Measurements from ENCODE around the gene SAP30. TPM values are rescaled to one million over a fixed set of nuclear protein-coding genes. Genes with fewer than 3 reads are reported as not detected.

SAP30 gene
- total RNA-seq, 1 experiment from 2014 or later: 20.0 TPM

GRCh38 chr4:173367285-173367684 lies 3.5 kb upstream of the SAP30 start:
- no peak for DNase-seq (ENCODE audit: low spot score)
- Mint-ChIP-seq H3K27ac (no peak overlapping the region), H3K4me3 (no peak overlapping the region), H3K9me3 (no peaks in the 10 kb centered on the region), H3K27me3 (ENCODE audit: low read depth) (peaks cover 2% of the 10 kb centered on the region; the same call in 1 of the 2 replicates), H3K4me1 (peaks cover 15% of the 10 kb centered on the region), H3K36me3 (no peaks in the 10 kb centered on the region)
- TF ChIP-seq ZNF232 (CRISPR knock-in tag; IDR thresholded peaks at IDR 0.05) (no peak), MXD4 (CRISPR knock-in tag; IDR thresholded peaks at IDR 0.05; ENCODE audit: borderline replicate concordance) (no peak), ZNF425 (CRISPR knock-in tag; conservative IDR thresholded peaks at IDR 0.05) (no peak)
- TF ChIP-seq, protein P1, sequence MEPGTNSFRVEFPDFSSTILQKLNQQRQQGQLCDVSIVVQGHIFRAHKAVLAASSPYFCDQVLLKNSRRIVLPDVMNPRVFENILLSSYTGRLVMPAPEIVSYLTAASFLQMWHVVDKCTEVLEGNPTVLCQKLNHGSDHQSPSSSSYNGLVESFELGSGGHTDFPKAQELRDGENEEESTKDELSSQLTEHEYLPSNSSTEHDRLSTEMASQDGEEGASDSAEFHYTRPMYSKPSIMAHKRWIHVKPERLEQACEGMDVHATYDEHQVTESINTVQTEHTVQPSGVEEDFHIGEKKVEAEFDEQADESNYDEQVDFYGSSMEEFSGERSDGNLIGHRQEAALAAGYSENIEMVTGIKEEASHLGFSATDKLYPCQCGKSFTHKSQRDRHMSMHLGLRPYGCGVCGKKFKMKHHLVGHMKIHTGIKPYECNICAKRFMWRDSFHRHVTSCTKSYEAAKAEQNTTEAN (CRISPR knock-in tag; IDR thresholded peaks at IDR 0.05): no peak
- ATAC-seq: no peak
- CTCF ChIA-PET: interaction anchor here (0.8 kb wide), 1 partner anchor 65 kb away, joined by 4 read pairs; no protein-coding TSS in a partner anchor
- POLR2A ChIA-PET: interaction anchor here (0.6 to 1.8 kb wide), 3 partner anchors 10 to 87 kb away, joined by 3 to 5 read pairs (median 3); partner anchors contain the start of gene HMGB2

- no peak for ATAC-seq
- no peak overlapping the region for H3K4me3 Mint-ChIP-seq
- ChIA-PET CTCF (interaction anchor here (0.8 kb wide), 1 partner anchor 66 kb away, joined by 4 read pairs; no protein-coding TSS in a partner anchor), POLR2A (interaction anchor here (0.9 to 1.8 kb wide), 2 partner anchors 11 to 33 kb away, joined by 3 to 5 read pairs; partner anchors contain the start of gene HMGB2)
- H3K36me3 Mint-ChIP-seq: no peaks in the 10 kb centered on the region
- peaks cover 20% of the 10 kb centered on the region for H3K4me1 Mint-ChIP-seq
- no peak overlapping the region for H3K27ac Mint-ChIP-seq
- no peaks in the 10 kb centered on the region for H3K9me3 Mint-ChIP-seq
- peaks cover 7% of the 10 kb centered on the region for H3K27me3 Mint-ChIP-seq (ENCODE audit: low read depth)
- DNase-seq (ENCODE audit: low spot score): no peak
- TF ChIP-seq CREB1 (CRISPR knock-in tag; IDR thresholded peaks at IDR 0.05) (no peak), PRRX2 (CRISPR knock-in tag; IDR thresholded peaks at IDR 0.05) (no peak)
- TF ChIP-seq, protein P2, sequence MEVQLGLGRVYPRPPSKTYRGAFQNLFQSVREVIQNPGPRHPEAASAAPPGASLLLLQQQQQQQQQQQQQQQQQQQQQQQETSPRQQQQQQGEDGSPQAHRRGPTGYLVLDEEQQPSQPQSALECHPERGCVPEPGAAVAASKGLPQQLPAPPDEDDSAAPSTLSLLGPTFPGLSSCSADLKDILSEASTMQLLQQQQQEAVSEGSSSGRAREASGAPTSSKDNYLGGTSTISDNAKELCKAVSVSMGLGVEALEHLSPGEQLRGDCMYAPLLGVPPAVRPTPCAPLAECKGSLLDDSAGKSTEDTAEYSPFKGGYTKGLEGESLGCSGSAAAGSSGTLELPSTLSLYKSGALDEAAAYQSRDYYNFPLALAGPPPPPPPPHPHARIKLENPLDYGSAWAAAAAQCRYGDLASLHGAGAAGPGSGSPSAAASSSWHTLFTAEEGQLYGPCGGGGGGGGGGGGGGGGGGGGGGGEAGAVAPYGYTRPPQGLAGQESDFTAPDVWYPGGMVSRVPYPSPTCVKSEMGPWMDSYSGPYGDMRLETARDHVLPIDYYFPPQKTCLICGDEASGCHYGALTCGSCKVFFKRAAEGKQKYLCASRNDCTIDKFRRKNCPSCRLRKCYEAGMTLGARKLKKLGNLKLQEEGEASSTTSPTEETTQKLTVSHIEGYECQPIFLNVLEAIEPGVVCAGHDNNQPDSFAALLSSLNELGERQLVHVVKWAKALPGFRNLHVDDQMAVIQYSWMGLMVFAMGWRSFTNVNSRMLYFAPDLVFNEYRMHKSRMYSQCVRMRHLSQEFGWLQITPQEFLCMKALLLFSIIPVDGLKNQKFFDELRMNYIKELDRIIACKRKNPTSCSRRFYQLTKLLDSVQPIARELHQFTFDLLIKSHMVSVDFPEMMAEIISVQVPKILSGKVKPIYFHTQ (CRISPR knock-in tag; IDR thresholded peaks at IDR 0.05): no peak
Measured at GRCh38 chr4:173367946-173368345, 2.8 kb upstream of the SAP30 start.

DNA sequence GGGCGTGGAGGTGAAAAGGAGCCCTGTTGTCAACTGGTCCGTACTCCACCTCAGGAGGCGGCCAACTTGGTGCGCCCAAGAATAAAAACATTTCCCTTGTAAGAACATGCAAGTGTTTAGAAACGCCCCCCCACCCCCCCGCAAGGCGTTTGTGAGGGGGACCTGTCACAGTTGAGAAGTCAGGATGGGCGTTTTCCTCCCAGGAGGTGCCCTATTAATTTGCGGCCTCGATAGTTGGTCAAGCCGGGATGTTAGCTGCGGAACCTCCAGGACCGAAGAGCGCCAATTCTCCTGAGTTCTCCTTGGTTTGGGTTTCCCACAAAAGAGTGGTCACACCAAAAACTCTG lies 651 bp upstream of the SAP30 start:
- Mint-ChIP-seq H3K9me3 (no peaks in the 10 kb centered on the region), H3K27ac (peak overlapping the region; percentile 100), H3K4me3 (peak overlapping the region; percentile 100), H3K4me1 (peaks cover 25% of the 10 kb centered on the region), H3K36me3 (peaks cover 8% of the 10 kb centered on the region), H3K27me3 (ENCODE audit: low read depth) (peaks cover 7% of the 10 kb centered on the region)
- POLR2A ChIA-PET: interaction anchor here (0.6 to 4.5 kb wide), 9 partner anchors 12 to 357 kb away, joined by 3 to 109 read pairs (median 3); partner anchors contain the start of gene HMGB2
- CTCF ChIA-PET: interaction anchor here (0.6 to 3.3 kb wide), 18 partner anchors 9 to 743 kb away, joined by 3 to 25 read pairs (median 4); partner anchors contain the start of gene HMGB2
- no peak for TF ChIP-seq ZNF512 (CRISPR knock-in tag; IDR thresholded peaks at IDR 0.05; ENCODE audit: borderline replicate concordance)
- no peak for TF ChIP-seq FOXP4 (CRISPR knock-in tag; IDR thresholded peaks at IDR 0.05)
- no peak for TF ChIP-seq USF2 (CRISPR knock-in tag; IDR thresholded peaks at IDR 0.05)
- TF ChIP-seq, protein P3, sequence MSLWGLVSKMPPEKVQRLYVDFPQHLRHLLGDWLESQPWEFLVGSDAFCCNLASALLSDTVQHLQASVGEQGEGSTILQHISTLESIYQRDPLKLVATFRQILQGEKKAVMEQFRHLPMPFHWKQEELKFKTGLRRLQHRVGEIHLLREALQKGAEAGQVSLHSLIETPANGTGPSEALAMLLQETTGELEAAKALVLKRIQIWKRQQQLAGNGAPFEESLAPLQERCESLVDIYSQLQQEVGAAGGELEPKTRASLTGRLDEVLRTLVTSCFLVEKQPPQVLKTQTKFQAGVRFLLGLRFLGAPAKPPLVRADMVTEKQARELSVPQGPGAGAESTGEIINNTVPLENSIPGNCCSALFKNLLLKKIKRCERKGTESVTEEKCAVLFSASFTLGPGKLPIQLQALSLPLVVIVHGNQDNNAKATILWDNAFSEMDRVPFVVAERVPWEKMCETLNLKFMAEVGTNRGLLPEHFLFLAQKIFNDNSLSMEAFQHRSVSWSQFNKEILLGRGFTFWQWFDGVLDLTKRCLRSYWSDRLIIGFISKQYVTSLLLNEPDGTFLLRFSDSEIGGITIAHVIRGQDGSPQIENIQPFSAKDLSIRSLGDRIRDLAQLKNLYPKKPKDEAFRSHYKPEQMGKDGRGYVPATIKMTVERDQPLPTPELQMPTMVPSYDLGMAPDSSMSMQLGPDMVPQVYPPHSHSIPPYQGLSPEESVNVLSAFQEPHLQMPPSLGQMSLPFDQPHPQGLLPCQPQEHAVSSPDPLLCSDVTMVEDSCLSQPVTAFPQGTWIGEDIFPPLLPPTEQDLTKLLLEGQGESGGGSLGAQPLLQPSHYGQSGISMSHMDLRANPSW (CRISPR knock-in tag; conservative IDR thresholded peaks at IDR 0.05; ENCODE audit: low read depth): no peak
- TF ChIP-seq CBFB (CRISPR knock-in tag; IDR thresholded peaks at IDR 0.05; ENCODE audit: low read depth): no peak
- TF ChIP-seq, protein P4, sequence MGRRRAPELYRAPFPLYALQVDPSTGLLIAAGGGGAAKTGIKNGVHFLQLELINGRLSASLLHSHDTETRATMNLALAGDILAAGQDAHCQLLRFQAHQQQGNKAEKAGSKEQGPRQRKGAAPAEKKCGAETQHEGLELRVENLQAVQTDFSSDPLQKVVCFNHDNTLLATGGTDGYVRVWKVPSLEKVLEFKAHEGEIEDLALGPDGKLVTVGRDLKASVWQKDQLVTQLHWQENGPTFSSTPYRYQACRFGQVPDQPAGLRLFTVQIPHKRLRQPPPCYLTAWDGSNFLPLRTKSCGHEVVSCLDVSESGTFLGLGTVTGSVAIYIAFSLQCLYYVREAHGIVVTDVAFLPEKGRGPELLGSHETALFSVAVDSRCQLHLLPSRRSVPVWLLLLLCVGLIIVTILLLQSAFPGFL (CRISPR knock-in tag; IDR thresholded peaks at IDR 0.05; ENCODE audit: borderline replicate concordance): no peak
- TF ChIP-seq ZNF121 (CRISPR knock-in tag; IDR thresholded peaks at IDR 0.05): no peak
- TF ChIP-seq ZNF232 (CRISPR knock-in tag; IDR thresholded peaks at IDR 0.05): no peak
- TF ChIP-seq, protein P5, sequence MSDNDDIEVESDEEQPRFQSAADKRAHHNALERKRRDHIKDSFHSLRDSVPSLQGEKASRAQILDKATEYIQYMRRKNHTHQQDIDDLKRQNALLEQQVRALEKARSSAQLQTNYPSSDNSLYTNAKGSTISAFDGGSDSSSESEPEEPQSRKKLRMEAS (CRISPR knock-in tag; IDR thresholded peaks at IDR 0.05): no peak
- ATAC-seq (no peak), DNase-seq (ENCODE audit: low spot score) (peak; percentile 36)
